SK-N-SH (cell line): ENCODE data around the gene CSNK2A1. TPM values are rescaled to one million over a fixed set of nuclear protein-coding genes. Genes with fewer than 3 reads are reported as not detected.

Source experiments
- CTCF ChIA-PET: fragments of 300-600, 350-600 bp; formaldehyde crosslinking; extraction: SDS; loops from one replicate; lab custom pipeline; 2021; lab: Yijun Ruan, JAX
- POLR2A ChIA-PET: fragments of 350-600 bp; sonication (Branson Sonifier 250); formaldehyde crosslinking; extraction: SDS; loops from one replicate; lab custom pipeline; 2020; ENCODE audit warnings: antibody characterized with exemption, inconsistent platforms; lab: Yijun Ruan, JAX
- DNase-seq: peaks from one replicate; pipeline ENCODE4 v3.0.0; 2012
- H2AFZ ChIP-seq: fragments of 200-600 bp; sonication (generic); 2 replicates; pipeline ENCODE4 v1.8.1; 2016; ENCODE audit warnings: antibody characterized with exemption, mild to moderate bottlenecking, low read depth
- H3F3A ChIP-seq: fragments of 200-600 bp; sonication (generic); replicated peaks from 2 replicates; pipeline ENCODE3; 2016; ENCODE audit warnings: antibody characterized with exemption, mild to moderate bottlenecking; ENCODE audit not compliant: insufficient read depth
- H3K27ac ChIP-seq, 2 experiments: fragments of 200-500 bp in 1 of 2; fragments of 200-600 bp in 1 of 2; sonication (Bioruptor generic) in 1 of 2; sonication (generic), shearing (Covaris generic) in 1 of 2; 2 replicates each; pipeline versions ENCODE4 v1.5.1 to v1.6.1; 2014 to 2016; ENCODE audit warnings: low read depth in 2 of 2, inconsistent platforms in 1 of 2, low read length in 1 of 2, mild to moderate bottlenecking in 1 of 2, mixed read lengths in 1 of 2
- H3K27me3 ChIP-seq: fragments of 200-600 bp; sonication (generic), shearing (Covaris generic); 2 replicates; pipeline ENCODE4 v1.6.1; 2016; ENCODE audit warnings: mixed run types; ENCODE audit not compliant: insufficient read depth
- H3K36me3 ChIP-seq, 2 experiments: fragments of 200-500 bp in 1 of 2; fragments of 200-600 bp in 1 of 2; sonication (Bioruptor generic) in 1 of 2; sonication (generic) in 1 of 2; replicated peaks in 1 of 2; 2 replicates each; pipeline versions ENCODE3 to v1.5.1; 2014 to 2016; ENCODE audit warnings: low read length in 1 of 2, mild to moderate bottlenecking in 1 of 2; ENCODE audit not compliant: insufficient read depth in 2 of 2, control insufficient read depth in 1 of 2
- H3K4me1 ChIP-seq, 2 experiments: fragments of 200-500 bp in 1 of 2; fragments of 200-600 bp in 1 of 2; sonication (Bioruptor generic) in 1 of 2; sonication (generic), shearing (Covaris generic) in 1 of 2; 2 replicates each; pipeline versions ENCODE4 v1.5.1 to v1.6.1; 2014 to 2016; ENCODE audit warnings: low read depth in 1 of 2, low read length in 1 of 2, mixed run types in 1 of 2; ENCODE audit not compliant: insufficient read depth in 2 of 2, control insufficient read depth in 1 of 2
- H3K4me2 ChIP-seq: fragments of 200-600 bp; sonication (generic), shearing (Covaris generic); 2 replicates; pipeline ENCODE4 v1.6.1; 2017; ENCODE audit warnings: mixed run types
- H3K4me3 ChIP-seq, 2 experiments: fragments of 200-500 bp in 1 of 2; fragments of 200-600 bp in 1 of 2; sonication (Bioruptor generic) in 1 of 2; sonication (generic), shearing (Covaris generic) in 1 of 2; 2 replicates each; pipeline versions ENCODE4 v1.5.1 to v1.8.1; 2014 to 2016; ENCODE audit warnings: low read depth in 2 of 2, inconsistent platforms in 1 of 2, low read length in 1 of 2, mild to moderate bottlenecking in 1 of 2, mixed read lengths in 1 of 2, moderate library complexity in 1 of 2
- H3K79me2 ChIP-seq: fragments of 200-600 bp; sonication (generic); 2 replicates; pipeline ENCODE4 v1.8.1; 2017; ENCODE audit warnings: mild to moderate bottlenecking; ENCODE audit not compliant: insufficient read depth
- H3K9ac ChIP-seq: fragments of 200-600 bp; sonication (generic); 2 replicates; pipeline ENCODE4 v1.6.1; 2017; ENCODE audit warnings: mixed run types
- H3K9me2 ChIP-seq: fragments of 200-600 bp; sonication (generic); 2 replicates; pipeline ENCODE4 v1.6.1; 2017; ENCODE audit warnings: mixed run types
- H3K9me3 ChIP-seq: fragments of 200-600 bp; sonication (generic); 2 replicates; pipeline ENCODE4 v1.6.1; 2017; ENCODE audit warnings: mixed run types, mild to moderate bottlenecking, moderate library complexity
- H4K20me1 ChIP-seq: fragments of 200-600 bp; sonication (generic); 2 replicates; pipeline ENCODE4 v1.6.1; 2017; ENCODE audit warnings: mild to moderate bottlenecking, mixed run types; ENCODE audit not compliant: insufficient read depth
- CHD2 ChIP-seq: fragments of 150-350 bp; IDR thresholded peaks from 2 replicates; pipeline ENCODE4 v1.6.1; 2018; ENCODE audit warnings: low read length; ENCODE audit not compliant: partially characterized antibody
- CTCF ChIP-seq: fragments of 200-600 bp; sonication (generic); IDR thresholded peaks from 2 replicates; pipeline ENCODE4 v1.6.1; 2017; ENCODE audit warnings: antibody characterized with exemption, mild to moderate bottlenecking, moderate library complexity
- FOXM1 ChIP-seq: IDR thresholded peaks from 2 replicates; pipeline ENCODE4 v1.4.0; 2012; ENCODE audit warnings: low read depth, mild to moderate bottlenecking
- GABPA ChIP-seq: IDR thresholded peaks from 2 replicates; pipeline ENCODE4 v1.4.0; 2012; ENCODE audit warnings: low read depth, mild to moderate bottlenecking
- JUND ChIP-seq: IDR thresholded peaks from 2 replicates; pipeline ENCODE4 v1.4.0; 2012
- MAX ChIP-seq: IDR thresholded peaks from 2 replicates; pipeline ENCODE4 v1.4.0; 2012; ENCODE audit warnings: low read depth
- NFIC ChIP-seq: IDR thresholded peaks from 2 replicates; pipeline ENCODE4 v1.4.0; 2012; ENCODE audit warnings: borderline replicate concordance
- NRF1 ChIP-seq: IDR thresholded peaks from 2 replicates; pipeline ENCODE4 v1.6.1; 2012; ENCODE audit warnings: low read depth, mild to moderate bottlenecking, low read length
- SMC3 ChIP-seq: IDR thresholded peaks from 2 replicates; pipeline ENCODE4 v1.6.1; 2012; ENCODE audit warnings: low read depth, low read length, improper control_type of control experiment
- TCF12 ChIP-seq: IDR thresholded peaks from 2 replicates; pipeline ENCODE4 v1.4.0; 2012
- TEAD4 ChIP-seq: IDR thresholded peaks from 2 replicates; pipeline ENCODE4 v1.4.0; 2012; ENCODE audit warnings: mild to moderate bottlenecking, borderline replicate concordance; ENCODE audit not compliant: insufficient read depth
- USF2 ChIP-seq: fragments of 150-350 bp; IDR thresholded peaks from 2 replicates; pipeline ENCODE4 v1.6.1; 2017; ENCODE audit warnings: antibody characterized with exemption, low read length, low read depth, borderline replicate concordance
- YY1 ChIP-seq: IDR thresholded peaks from 2 replicates; pipeline ENCODE4 v1.4.0; 2012; ENCODE audit warnings: low read depth, mild to moderate bottlenecking
- ZBTB33 ChIP-seq: IDR thresholded peaks from 2 replicates; pipeline ENCODE4 v1.4.0; 2012; ENCODE audit warnings: low read depth, borderline replicate concordance
- WGBS: methylation state at CpG from one replicate; pipeline ENCODE4 v1.1.6; 2017; ENCODE audit warnings: low lambda C conversion rate; 5-methylcytosine and 5-hydroxymethylcytosine counted together
- polyA plus RNA-seq, 3 experiments: library from polyadenylated mRNA; depleted of rRNA; stranded (reverse); fragments of >200 nt; gene quantifications; 2 replicates each; pipeline ENCODE4 v1.2.3, GENCODE V29; 2012

Gene CSNK2A1
- polyA plus RNA-seq, 1 of the 3 experiments (the other 2 are of a cell fraction), result 61.9 TPM

GRCh38 chr20:546353-546752 lies 2.8 kb upstream of the CSNK2A1 start:
- H3K9ac ChIP-seq, result no peak overlapping the region
- no peaks in the 10 kb centered on the region for H3K9me2 ChIP-seq
- no peaks in the 10 kb centered on the region for H3K9me3 ChIP-seq
- H3K27ac ChIP-seq, result no peak overlapping the region
- no peak overlapping the region for H2AFZ ChIP-seq
- ChIA-PET CTCF (interaction anchor here (1.3 to 1.7 kb wide), 3 partner anchors 16 to 193 kb away, joined by 3 to 5 read pairs (median 4); no protein-coding TSS in a partner anchor), POLR2A (no interaction called here)
- no peak for DNase-seq
- TF ChIP-seq NRF1, result no peak
- no peak for TF ChIP-seq SMC3
- TF ChIP-seq CTCF, result no peak
- no peak for TF ChIP-seq YY1
- no peak for TF ChIP-seq USF2
- TF ChIP-seq GABPA, result no peak
- no peak for TF ChIP-seq ZBTB33
- no peak for TF ChIP-seq MAX
- TF ChIP-seq JUND, result no peak
- no peaks in the 10 kb centered on the region for H3F3A ChIP-seq
- H4K20me1 ChIP-seq, result peaks cover 13% of the 10 kb centered on the region; the same call in 1 of the 2 replicates
- WGBS, result 44% methylated on average over 3 of the region's 3 CpGs
- H3K27me3 ChIP-seq, result peaks cover 10% of the 10 kb centered on the region; the same call in 1 of the 2 replicates
- no peak overlapping the region for H3K4me2 ChIP-seq
- peaks cover 22% of the 10 kb centered on the region for H3K79me2 ChIP-seq
- H3K4me3 ChIP-seq, result no peak overlapping the region
- no peaks in the 10 kb centered on the region for H3K36me3 ChIP-seq
- H3K4me1 ChIP-seq, result peaks cover 4 to 6% of the 10 kb centered on the region in 2 experiments; a peak in 1 of 4 replicates

- H3K9ac ChIP-seq, result peak overlapping the region; percentile 97; the same call in 1 of the 2 replicates
- peaks cover 3% of the 10 kb centered on the region; the same call in 1 of the 2 replicates for H3K27me3 ChIP-seq
- WGBS, result 75% methylated on average over 6 of the region's 6 CpGs
- ChIA-PET POLR2A (interaction anchor here (0.6 to 1.9 kb wide), 4 partner anchors 18 to 197 kb away, joined by 3 to 7 read pairs (median 4); partner anchors contain the start of gene NRSN2), CTCF (interaction anchor here (1.0 to 2.1 kb wide), 4 partner anchors 18 to 195 kb away, joined by 3 to 8 read pairs (median 4); partner anchors contain the start of gene TBC1D20)
- H4K20me1 ChIP-seq, result peaks cover 34% of the 10 kb centered on the region
- peak overlapping the region in 1 of 2 experiments; percentile 94; a peak in 1 of 4 replicates for H3K4me3 ChIP-seq
- H3K4me2 ChIP-seq, result peak overlapping the region; percentile 77; the same call in 1 of the 2 replicates
- no peak for TF ChIP-seq CHD2
- TF ChIP-seq FOXM1, result no peak
- TF ChIP-seq NRF1, result peak; percentile 71; the same call in 1 of the 2 replicates
- TF ChIP-seq TCF12, result no peak
- TF ChIP-seq NFIC, result no peak
- TF ChIP-seq TEAD4, result no peak
- peak overlapping the region; percentile 72 for H2AFZ ChIP-seq
- peaks cover 0 to 6% of the 10 kb centered on the region in 2 experiments for H3K36me3 ChIP-seq
- H3K4me1 ChIP-seq, result peaks cover 4 to 6% of the 10 kb centered on the region in 2 experiments; a peak in 1 of 4 replicates
- H3K9me3 ChIP-seq, result no peaks in the 10 kb centered on the region; the same call in 1 of the 2 replicates
- no peaks in the 10 kb centered on the region for H3K9me2 ChIP-seq
- H3K79me2 ChIP-seq, result peaks cover 44% of the 10 kb centered on the region
- H3F3A ChIP-seq, result no peaks in the 10 kb centered on the region
- peak overlapping the region; percentile 83 to 96; a peak in 3 of 4 replicates for H3K27ac ChIP-seq
- no peak for DNase-seq
Observed at GRCh38 chr20:544153-544725, 649 bp upstream of the CSNK2A1 start.
